Spleen (tissue), 7 donors: ENCODE measurements around the gene CSF2RB.

ENCODE experiments used
- POLR2A ChIP-seq, 3 donors: fragments of 450-650 bp; IDR thresholded peaks; one replicate each; pipeline ENCODE4 v1.5.1; 2017; ENCODE audit warnings: antibody characterized with exemption in 3 of 3, mild to moderate bottlenecking in 1 of 3
- TF ChIP-seq, protein P1 (sequence below), 11 experiments: fragments of 200-600 bp in 7 of 11; fragments of 450-650 bp in 4 of 11; sonication (generic) in 4 of 11; IDR thresholded peaks in 8 of 11; conservative IDR thresholded peaks in 3 of 11; 1 replicate in 7 of 11; 2 replicates in 4 of 11; pipeline versions ENCODE4 v1.4.0 to v1.8.0; 2016 to 2021; ENCODE audit warnings: antibody characterized with exemption in 11 of 11, inconsistent platforms in 4 of 11, mild to moderate bottlenecking in 1 of 11
- donor health status: DM: no; HTN: no; CAD: no; lungs with moderate emphysema.
- donor health status: DM: no; HTN: no; CAD: no.
- donor health status: DM: no; HTN: no; CAD: no.

DNA sequence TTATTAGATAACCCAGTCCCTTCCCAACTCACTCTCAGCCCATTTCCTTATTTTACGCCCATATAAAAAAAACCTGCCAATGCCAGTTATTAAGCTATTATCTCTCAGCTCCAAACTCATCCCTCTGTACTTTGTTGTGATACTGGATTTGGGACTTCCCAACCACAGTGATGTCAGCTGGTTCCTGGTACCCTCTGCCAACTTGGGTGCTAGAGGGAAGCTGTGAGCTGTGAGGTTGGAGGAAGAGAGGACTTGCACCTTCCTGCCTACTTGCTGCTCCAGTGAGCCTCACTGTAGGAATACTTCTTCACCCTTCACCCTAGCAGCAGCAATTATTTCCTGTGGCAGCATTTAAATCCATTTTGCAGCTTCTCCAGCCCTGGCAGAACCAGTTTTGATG lies 19.2 kb upstream of the CSF2RB start:
- TF ChIP-seq, protein P1, sequence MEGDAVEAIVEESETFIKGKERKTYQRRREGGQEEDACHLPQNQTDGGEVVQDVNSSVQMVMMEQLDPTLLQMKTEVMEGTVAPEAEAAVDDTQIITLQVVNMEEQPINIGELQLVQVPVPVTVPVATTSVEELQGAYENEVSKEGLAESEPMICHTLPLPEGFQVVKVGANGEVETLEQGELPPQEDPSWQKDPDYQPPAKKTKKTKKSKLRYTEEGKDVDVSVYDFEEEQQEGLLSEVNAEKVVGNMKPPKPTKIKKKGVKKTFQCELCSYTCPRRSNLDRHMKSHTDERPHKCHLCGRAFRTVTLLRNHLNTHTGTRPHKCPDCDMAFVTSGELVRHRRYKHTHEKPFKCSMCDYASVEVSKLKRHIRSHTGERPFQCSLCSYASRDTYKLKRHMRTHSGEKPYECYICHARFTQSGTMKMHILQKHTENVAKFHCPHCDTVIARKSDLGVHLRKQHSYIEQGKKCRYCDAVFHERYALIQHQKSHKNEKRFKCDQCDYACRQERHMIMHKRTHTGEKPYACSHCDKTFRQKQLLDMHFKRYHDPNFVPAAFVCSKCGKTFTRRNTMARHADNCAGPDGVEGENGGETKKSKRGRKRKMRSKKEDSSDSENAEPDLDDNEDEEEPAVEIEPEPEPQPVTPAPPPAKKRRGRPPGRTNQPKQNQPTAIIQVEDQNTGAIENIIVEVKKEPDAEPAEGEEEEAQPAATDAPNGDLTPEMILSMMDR (IDR thresholded peaks at IDR 0.05 in 8 of 11, conservative IDR thresholded peaks at IDR 0.05 in 3 of 11) = no peak
- TF ChIP-seq POLR2A (IDR thresholded peaks at IDR 0.05) = no peak
